ENCODE measurements around the gene TBCK.

DNA sequence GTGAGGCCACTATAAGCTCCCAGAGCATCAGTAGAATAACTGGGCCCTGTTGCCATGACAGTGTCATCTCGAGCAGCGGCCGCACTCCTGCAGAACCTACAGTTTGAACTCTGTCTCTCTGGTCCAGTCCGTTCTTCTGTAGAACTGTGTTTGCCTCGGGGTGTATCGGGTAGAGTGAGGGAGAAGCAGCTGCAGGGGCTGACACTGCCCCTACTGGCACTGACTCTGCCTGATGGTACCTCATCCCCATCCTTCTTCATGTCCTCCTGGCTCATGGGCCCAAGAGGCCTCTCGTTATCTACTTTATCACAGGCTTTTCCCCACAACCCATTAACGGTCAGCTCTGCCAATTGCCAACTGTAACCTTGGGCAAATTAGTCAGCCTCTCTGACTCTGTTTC, 324.3 kb downstream of the TBCK start:
- no peak for TF ChIP-seq POLR2A (IDR thresholded peaks at IDR 0.05)
- TF ChIP-seq, protein P1, sequence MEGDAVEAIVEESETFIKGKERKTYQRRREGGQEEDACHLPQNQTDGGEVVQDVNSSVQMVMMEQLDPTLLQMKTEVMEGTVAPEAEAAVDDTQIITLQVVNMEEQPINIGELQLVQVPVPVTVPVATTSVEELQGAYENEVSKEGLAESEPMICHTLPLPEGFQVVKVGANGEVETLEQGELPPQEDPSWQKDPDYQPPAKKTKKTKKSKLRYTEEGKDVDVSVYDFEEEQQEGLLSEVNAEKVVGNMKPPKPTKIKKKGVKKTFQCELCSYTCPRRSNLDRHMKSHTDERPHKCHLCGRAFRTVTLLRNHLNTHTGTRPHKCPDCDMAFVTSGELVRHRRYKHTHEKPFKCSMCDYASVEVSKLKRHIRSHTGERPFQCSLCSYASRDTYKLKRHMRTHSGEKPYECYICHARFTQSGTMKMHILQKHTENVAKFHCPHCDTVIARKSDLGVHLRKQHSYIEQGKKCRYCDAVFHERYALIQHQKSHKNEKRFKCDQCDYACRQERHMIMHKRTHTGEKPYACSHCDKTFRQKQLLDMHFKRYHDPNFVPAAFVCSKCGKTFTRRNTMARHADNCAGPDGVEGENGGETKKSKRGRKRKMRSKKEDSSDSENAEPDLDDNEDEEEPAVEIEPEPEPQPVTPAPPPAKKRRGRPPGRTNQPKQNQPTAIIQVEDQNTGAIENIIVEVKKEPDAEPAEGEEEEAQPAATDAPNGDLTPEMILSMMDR (IDR thresholded peaks at IDR 0.05), result no peak
